Activated CD8-positive, alpha-beta T cell treated with anti-CD3 and anti-CD28 coated beads for 36 hours (primary cell): ENCODE measurements around the gene SGK1. TPM values are rescaled to one million over a fixed set of nuclear protein-coding genes. Genes with fewer than 3 reads are reported as not detected.

Source experiments
- ATAC-seq: fragments of 200-7000 bp; cut with Tn5 transposase; one replicate; pipeline ENCODE4 v1.10.0; 2021; ENCODE audit warnings: mild to moderate bottlenecking, moderate library complexity
- CTCF ChIA-PET: fragments of 350-600 bp; sonication (Branson Sonifier 250); formaldehyde crosslinking; loops from one replicate; lab custom pipeline; 2021; ENCODE audit warnings: antibody characterized with exemption; lab: Charles Lee
- POLR2A ChIA-PET: fragments of 350-600 bp; sonication (Branson Sonifier 250); formaldehyde crosslinking; loops from one replicate; lab custom pipeline; 2021; ENCODE audit warnings: antibody characterized with exemption; lab: Charles Lee
- DNase-seq: peaks from one replicate; pipeline ENCODE4 v3.0.0-alpha.2; 2020
- H3K27ac Mint-ChIP-seq: one replicate; pipeline ENCODE4 v1.8.0; 2021; ENCODE audit warnings: mild to moderate bottlenecking, mixed read lengths
- H3K27me3 Mint-ChIP-seq: one replicate; pipeline ENCODE4 v1.8.0; 2021; ENCODE audit warnings: mixed read lengths
- H3K36me3 Mint-ChIP-seq: one replicate; pipeline ENCODE4 v1.8.0; 2021; ENCODE audit warnings: low read depth, mixed read lengths
- H3K4me1 Mint-ChIP-seq: one replicate; pipeline ENCODE4 v1.8.0; 2021; ENCODE audit warnings: low read depth, mixed read lengths
- H3K4me3 Mint-ChIP-seq: one replicate; pipeline ENCODE4 v1.8.0; 2021; ENCODE audit warnings: mild to moderate bottlenecking, moderate library complexity, mixed read lengths
- H3K9me3 Mint-ChIP-seq: one replicate; pipeline ENCODE4 v1.8.0; 2021; ENCODE audit warnings: mixed read lengths
- intact Hi-C: fragments of 100-400 bp; cut with micrococcal nuclease; formaldehyde crosslinking; loops from one replicate; pipeline ENCODE4 v1.10.0; 2022
- total RNA-seq, 2 experiments: library from RNA; stranded (reverse); gene quantifications; one replicate each; pipeline ENCODE4 v1.2.3, GENCODE V29; 2021
- TF ChIP-seq, protein P1 (sequence below): fragments of 200-600 bp; IDR thresholded peaks from one replicate; pipeline ENCODE4 v1.8.0; 2022; ENCODE audit warnings: antibody characterized with exemption, mild to moderate bottlenecking

The SGK1 gene
- total RNA-seq, 2 experiments from 2014 or later, result 46.4 to 53.4 TPM

- DNase-seq (no peak), ATAC-seq (no peak)
- CTCF ChIA-PET, result no interaction called here
- Mint-ChIP-seq H3K27me3 (peaks cover 2% of the 10 kb centered on the region), H3K36me3 (no peaks in the 10 kb centered on the region), H3K4me1 (no peaks in the 10 kb centered on the region), H3K27ac (no peak overlapping the region), H3K4me3 (no peak overlapping the region), H3K9me3 (no peaks in the 10 kb centered on the region)
- intact Hi-C loops, result no loop called here
- TF ChIP-seq, protein P1, sequence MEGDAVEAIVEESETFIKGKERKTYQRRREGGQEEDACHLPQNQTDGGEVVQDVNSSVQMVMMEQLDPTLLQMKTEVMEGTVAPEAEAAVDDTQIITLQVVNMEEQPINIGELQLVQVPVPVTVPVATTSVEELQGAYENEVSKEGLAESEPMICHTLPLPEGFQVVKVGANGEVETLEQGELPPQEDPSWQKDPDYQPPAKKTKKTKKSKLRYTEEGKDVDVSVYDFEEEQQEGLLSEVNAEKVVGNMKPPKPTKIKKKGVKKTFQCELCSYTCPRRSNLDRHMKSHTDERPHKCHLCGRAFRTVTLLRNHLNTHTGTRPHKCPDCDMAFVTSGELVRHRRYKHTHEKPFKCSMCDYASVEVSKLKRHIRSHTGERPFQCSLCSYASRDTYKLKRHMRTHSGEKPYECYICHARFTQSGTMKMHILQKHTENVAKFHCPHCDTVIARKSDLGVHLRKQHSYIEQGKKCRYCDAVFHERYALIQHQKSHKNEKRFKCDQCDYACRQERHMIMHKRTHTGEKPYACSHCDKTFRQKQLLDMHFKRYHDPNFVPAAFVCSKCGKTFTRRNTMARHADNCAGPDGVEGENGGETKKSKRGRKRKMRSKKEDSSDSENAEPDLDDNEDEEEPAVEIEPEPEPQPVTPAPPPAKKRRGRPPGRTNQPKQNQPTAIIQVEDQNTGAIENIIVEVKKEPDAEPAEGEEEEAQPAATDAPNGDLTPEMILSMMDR, result no peak
- POLR2A ChIA-PET, result interaction anchor here (0.6 kb wide), 1 partner anchor 14 kb away, joined by 3 read pairs; no protein-coding TSS in a partner anchor
These were observed 171.5 kb downstream of the SGK1 start for GRCh38 chr6:134146268-134147033.

DNA sequence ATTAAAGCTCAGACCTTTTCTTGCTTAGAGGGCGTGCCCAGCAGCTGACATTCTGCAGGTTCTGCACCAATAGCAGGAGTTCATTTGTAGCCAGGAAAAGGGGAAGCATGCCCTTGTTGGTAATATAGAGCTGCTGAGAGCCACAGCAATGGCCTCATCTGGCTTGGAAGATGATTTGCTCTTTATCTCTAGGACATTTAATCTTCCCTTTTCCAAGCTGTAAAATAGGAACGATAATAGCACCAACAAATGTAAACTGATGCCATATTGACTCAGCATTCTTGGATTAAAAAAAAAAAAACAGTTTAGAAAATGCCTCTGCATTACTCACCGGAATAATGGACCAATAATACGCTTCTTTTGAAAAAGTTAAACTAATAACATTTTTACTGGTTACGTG, 172.1 kb downstream of the SGK1 start:
- DNase-seq (no peak), ATAC-seq (no peak)
- Mint-ChIP-seq H3K27ac (no peak overlapping the region), H3K36me3 (no peaks in the 10 kb centered on the region), H3K9me3 (no peaks in the 10 kb centered on the region), H3K4me1 (no peaks in the 10 kb centered on the region), H3K4me3 (no peak overlapping the region), H3K27me3 (no peaks in the 10 kb centered on the region)
- ChIA-PET POLR2A (interaction anchor here (0.6 kb wide), 1 partner anchor 13 kb away, joined by 3 read pairs; no protein-coding TSS in a partner anchor), CTCF (interaction anchor here (1.1 to 1.9 kb wide), 2 partner anchors 11 to 795 kb away, joined by 5 to 16 read pairs; no protein-coding TSS in a partner anchor)
- TF ChIP-seq, protein P1, result no peak
- intact Hi-C loops, result no loop called here

- ChIA-PET POLR2A (no interaction called here), CTCF (interaction anchor here (1.1 to 1.9 kb wide), 3 partner anchors 15 to 75 kb away, joined by 4 to 5 read pairs (median 4); no protein-coding TSS in a partner anchor)
- H3K27me3 Mint-ChIP-seq, result peaks cover 4% of the 10 kb centered on the region
- H3K4me1 Mint-ChIP-seq, result no peaks in the 10 kb centered on the region
- no peak for DNase-seq
- no peak overlapping the region for H3K27ac Mint-ChIP-seq
- no peaks in the 10 kb centered on the region for H3K36me3 Mint-ChIP-seq
- no peak for ATAC-seq
- H3K9me3 Mint-ChIP-seq, result no peaks in the 10 kb centered on the region
- H3K4me3 Mint-ChIP-seq, result no peak overlapping the region
- intact Hi-C loops, result no loop called here
- TF ChIP-seq, protein P1, result no peak
These were observed 179.5 kb downstream of the SGK1 start for GRCh38 chr6:134138226-134138975.

GRCh38 chr6:134134654-134135053, 183.3 kb downstream of the SGK1 start:
- ChIA-PET CTCF (interaction anchor here (2.8 kb wide), 1 partner anchor 11 kb away, joined by 23 read pairs; no protein-coding TSS in a partner anchor), POLR2A (no interaction called here)
- TF ChIP-seq, protein P1, result no peak
- ATAC-seq (no peak), DNase-seq (no peak)
- intact Hi-C loops, result no loop called here
- H3K4me1 Mint-ChIP-seq, result no peaks in the 10 kb centered on the region
- no peak overlapping the region for H3K27ac Mint-ChIP-seq
- H3K36me3 Mint-ChIP-seq, result no peaks in the 10 kb centered on the region
- no peak overlapping the region for H3K4me3 Mint-ChIP-seq
- H3K27me3 Mint-ChIP-seq, result peaks cover 4% of the 10 kb centered on the region
- H3K9me3 Mint-ChIP-seq, result peaks cover 9% of the 10 kb centered on the region
